GM21447 (cell line): ENCODE data around the gene BTBD6.
"Not testable (repeated sequence)": the region's sequence is repeated elsewhere in the genome, so short reads cannot be mapped to it uniquely, and the experiment has no call there.

ENCODE experiments used
- ATAC-seq: cut with Tn5 transposase; IDR thresholded peaks from one replicate; pipeline ENCODE4 v1.9.1; 2021; ENCODE audit not compliant: unreplicated experiment

BTBD6 gene

DNA sequence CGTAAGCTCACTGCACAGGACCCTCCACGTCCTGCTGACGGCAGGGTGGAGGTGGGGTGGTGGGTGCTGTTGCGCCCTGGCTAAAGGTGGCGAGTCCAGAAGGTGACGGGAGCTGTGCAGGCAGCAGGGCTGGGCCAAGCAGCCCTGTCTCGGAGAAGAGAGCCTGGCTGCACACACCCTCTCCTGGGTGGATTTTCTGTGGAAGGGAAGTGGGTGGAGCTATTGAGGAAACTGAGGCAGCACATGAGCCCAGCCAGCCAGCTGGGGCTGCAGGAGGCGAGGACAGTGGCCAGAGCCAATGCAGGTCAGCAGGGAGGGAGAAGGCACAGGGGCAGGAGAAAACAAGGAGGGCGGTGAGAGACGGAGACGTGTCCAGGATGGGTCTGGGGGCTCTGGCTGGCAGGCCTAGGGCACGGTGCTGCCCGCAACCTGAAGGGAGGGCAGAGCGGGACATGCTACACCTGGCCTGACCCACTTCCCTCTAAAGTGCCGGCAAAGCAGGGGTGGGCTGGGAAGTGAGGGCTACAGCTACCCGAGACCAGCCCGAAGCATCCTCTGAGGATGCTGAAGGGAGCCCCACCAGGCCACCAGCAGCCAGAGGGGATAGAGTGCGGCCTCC lies 20.5 kb downstream of the BTBD6 start:
- no peak for ATAC-seq

DNA sequence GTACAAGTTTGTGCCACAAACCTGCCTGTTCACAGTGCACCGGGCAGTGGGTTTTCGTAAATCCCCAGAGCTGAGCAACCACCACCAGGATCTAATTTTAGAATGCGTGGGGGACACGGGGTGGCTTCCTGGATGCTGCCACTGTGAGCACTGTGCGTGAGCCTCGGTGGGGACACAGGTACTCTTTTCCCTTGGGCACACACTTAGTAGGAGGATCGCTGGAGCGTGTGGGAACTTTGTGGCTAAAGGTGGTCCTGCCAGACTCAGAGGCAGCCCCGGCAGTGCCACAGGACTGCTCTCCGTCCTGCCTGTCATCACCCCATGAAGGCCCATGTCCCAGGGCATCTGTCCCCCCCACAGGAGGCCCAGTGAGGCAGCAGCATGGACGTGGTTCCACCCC lies 21.1 kb downstream of the BTBD6 start:
- ATAC-seq, result no peak

DNA sequence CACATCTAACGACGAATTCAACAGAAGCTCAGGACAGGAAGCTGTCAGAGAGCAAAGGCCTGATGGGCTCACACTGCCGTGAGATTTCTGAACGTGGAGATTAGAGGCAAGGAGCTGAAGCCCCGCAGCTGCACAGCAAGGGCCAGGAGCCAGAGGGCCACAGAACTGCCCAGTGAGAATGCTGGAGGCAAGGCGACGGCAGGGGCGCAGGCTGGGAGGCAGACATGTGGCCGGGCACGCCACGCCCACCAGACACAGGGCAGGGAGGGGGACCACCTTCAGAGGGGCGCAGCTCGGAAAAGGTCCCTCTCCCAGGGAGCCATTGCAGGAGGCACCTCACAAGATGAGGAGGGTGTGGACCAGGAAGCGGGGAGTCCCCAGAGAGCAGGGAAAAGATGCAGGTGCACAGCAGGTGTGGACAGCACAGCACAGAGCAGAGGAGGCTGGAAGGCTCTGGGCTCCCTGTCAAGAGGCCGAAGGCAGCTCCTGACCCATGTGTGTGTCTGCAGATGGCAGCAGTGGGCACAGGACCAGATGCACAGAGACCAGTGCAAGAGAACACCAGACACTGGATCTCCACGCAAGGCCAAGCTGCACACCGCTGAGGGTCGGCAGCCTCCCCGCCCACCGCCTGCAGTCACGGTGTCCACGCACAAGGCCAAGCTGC lies 23.0 kb downstream of the BTBD6 start:
- ATAC-seq, result no peak

DNA sequence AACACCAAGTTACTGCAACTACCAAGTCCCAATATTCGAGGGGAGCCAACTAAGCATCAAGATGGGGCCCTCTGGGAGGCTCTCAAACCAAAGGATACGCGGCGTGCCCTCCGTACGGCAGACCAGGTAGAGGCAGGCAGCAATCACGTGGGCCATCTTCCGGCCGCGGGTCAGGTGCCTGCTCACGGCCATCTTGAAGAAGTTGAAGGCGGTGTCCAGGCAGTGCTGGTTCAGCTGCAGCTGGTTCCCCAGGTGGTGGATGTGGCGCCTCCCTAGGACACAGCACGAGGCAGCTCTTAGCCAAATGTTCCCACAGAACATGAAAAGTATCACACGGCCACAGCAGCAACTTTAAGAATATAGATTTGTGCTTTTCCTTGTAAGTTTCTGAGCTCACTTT lies 24.3 kb downstream of the BTBD6 start:
- ATAC-seq, result no peak

DNA sequence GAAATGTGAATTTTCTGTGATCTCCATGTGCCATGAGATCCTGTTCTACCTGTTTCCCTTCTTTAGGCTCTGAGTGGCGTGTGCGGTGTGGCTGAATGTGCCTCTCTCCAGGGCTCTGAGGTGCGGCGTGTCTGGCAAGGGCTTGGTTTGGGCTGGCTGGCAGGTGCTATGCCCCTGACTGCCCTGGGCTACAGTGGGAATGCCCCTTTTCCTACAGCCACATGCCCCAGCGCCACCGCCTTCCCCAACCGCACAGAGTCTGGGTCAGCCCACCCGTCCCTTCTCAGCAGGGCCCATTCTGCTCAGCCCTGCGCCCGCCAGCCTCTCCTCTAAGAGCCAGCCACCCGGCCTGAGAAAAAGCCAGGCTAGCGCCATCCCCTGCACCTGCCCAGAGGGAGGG lies 24.7 kb downstream of the BTBD6 start:
- ATAC-seq, result no peak

DNA sequence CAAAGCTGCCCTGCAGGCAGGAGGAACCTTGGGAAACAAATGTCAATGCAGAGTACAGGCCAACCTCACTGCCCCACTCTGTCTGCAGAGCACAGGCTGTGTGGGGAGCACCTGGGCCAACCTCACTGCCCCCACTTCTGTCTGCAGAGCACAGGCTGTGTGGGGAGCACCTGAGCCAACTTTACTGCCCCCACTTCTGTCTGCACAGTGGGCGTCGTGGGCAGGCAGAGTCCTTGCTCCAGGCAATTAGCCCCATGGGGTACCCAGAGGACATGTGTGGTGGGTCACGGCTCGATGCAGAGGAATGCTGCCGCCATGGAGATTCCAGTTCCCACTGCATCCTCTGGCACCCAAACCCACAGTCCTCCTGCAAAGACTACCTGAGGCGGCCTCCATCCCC lies 26.3 kb downstream of the BTBD6 start:
- no peak for ATAC-seq

DNA sequence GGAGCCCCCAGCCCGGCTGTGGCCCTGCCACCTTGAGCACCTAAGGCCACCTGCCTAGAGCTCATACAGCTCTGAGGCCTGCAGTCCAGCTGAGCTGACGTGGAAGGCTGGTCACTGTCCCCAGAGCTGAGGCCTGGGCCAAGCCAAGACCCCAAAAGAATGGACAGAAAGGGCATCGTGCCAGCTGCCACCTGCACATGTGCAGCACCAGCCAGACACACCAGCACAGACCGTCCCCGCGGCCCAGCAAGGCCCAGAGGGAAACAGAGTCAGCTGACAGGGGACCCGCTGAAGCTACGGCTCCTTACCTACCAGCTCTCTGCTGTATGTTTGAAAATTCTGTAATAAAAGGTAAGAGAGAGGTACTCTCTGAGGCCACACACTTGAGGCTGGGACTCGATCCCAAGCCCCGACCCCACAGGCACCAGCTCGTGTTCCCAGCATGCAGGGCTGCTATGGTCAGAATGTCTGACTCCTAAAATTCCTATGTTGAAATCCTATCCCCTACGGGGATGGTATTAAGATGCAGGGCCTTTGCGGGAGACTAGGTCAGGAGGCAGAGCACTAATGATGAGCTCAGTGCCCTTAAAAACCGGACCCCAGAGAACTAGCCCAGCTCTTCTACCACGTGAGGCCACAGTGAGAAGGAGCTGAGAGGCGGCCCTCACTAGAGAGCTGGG lies 27.1 kb downstream of the BTBD6 start:
- ATAC-seq, result no peak

DNA sequence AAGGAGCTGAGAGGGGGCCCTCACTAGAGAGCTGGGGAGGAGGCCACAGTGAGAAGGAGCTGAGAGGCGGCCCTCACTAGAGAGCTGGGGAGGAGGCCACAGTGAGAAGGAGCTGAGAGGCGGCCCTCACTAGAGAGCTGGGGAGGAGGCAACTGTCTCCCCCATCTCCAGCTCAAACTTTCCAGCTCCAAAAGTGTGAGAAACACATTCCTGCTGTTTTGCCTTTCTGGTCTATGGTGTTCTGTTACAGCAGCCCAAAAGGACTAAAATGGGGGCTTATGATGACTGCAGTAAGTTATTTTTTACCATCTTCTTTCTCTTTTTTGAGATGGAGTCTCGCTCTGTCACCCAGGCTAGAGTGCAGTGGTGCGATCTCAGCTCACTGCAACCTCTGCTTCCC lies 29.1 kb downstream of the BTBD6 start:
- not testable (repeated sequence) for ATAC-seq

DNA sequence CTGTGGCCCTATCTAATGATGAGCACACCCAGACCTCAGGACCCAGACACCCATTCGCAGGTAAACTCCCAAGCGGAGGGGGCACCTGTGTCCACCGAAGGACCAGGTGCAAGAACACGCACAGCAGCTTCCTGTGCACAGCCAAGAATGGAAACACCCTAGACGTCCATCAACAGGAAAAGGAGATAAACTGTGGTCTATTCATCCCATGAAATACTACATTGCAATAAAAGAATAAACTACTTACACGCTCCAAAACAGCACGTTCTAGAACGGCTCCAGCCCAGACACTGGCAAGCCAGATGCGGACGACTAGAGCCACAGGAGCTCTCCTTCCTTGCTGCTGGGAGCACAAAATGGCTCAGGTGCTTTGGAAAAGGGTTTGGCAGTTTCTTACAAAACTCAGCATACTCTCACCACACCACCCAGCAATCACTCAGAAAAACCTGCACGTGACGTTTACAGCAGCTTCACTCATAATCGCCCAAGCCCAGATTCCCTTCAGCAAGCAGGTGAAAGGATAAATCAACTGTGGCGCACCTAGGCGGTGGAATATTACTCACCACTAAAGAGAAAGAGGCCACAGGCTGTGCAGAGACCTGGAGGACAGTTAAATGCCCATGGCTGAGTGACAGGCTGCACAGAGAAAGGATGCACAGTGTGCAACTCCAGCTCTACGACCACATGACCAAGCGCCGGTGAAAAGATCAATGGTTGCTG lies 31.5 kb downstream of the BTBD6 start:
- no peak for ATAC-seq

DNA sequence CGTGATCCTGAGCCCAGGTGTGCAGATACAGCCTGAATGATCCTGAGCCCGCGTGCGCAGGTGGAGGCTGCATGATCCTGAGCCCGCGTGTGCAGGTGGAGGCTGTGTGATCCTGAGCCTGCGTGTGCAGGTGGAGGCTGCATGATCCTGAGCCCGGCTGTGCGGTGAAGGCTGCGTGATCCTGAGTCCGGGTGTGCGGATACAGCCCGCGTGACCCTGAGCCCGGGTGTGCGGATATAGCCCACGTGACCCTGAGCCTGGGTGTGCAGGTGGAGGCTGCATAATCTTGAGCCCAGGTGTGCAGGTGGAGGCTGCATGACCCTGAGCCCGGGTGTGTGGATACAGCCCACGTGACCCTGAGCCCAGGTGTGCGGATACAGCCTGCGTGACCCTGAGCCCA lies 32.2 kb downstream of the BTBD6 start:
- ATAC-seq, result no peak

DNA sequence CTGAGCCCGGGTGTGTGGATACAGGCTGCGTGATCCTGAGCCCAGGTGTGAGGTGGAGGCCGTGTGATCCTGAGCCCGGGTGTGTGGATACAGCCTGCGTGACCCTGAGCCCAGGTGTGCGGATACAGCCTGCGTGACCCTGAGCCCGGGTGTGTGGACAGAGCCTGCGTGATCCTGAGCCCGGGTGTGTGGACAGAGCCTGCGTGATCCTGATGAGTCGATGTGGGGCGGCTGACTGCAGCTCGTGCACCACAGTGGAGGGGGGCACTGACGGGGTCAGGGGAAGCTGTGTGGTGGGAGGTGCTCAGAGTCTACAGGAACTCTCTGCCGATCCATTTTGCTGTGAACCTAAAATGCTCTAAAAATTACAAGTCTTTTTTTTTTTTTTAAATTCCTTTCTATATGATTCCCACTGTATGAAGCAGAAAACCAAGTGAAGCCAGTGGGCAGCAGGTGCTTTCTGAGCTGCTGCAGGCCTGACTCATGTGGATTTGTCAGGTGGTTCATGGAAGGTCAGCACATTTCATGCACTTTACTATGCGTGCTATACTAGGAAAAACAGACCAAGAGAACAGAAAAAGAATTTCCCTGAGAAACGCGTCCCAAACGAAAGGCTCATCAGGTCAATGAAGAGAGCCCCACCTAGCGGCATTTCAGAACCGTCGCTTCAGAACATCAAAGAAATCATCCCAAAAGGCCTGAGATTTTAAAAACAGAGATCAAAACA lies 33.2 kb downstream of the BTBD6 start:
- no peak for ATAC-seq

DNA sequence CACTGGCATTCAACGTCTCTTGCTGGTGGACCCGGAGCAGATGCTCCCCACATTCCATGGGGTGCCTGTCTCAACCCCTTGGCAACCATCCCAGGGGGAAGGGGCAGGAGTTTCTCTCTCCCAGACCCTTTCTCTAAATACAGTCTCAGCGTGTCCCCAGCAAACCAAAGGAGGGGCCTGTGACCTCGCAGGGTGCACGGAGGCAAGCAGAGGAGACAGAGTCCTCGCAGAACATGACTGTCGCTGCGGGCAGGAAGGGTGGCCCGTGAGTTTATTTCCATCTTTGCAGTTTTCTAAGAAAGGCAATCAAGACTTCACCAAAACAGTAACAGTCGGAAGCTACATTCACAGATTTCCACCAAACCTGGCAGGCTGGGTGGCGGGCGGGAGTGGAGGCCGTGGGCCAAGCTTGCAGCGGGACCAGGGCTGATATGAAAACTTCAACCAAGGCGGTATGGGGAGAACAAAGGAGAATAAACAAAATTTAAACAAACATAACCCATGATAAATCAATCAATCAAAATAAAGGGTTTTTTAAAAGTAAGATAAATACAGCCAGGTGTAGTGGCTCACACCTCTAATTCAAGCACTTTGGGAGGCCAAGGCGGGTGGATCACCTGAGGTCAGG lies 33.9 kb downstream of the BTBD6 start:
- no peak for ATAC-seq

DNA sequence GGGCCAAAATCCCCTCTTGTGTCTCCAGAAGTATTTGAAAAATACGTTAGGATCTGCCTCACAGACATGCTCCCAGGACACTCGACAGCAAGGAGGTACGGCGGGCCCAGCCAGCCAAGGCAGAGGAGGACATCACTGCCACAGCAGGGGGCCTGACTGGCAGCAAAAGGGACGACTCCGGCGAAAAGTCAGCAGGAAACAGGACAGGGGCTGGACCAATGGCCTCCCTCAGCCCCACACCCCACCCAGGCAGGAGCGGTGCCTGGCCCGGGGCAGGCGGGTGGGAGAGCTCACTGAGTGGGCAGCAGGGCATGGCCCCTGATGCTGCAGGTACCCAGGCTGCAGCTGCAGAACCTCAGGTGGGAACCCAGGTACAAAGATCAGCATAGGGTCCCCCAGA lies 34.7 kb downstream of the BTBD6 start:
- ATAC-seq, result no peak

DNA sequence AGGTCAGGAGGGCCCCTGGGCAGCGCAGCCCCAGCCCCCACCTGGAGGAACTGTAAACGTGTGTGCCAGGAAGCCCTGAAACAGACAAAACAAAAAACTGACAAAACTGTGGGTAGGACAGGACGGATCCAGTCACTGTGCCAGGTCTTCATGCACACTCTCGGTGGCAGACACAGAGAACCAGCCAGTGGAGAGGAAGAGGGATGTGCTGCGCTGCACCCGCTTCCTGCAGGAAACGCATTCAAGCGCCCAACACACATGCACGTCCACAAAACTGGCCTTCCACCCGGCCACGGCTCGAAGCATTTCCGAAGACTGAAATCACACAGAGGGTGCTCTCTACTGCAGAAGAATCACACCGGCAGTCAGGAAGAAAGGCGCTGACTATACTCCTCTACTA lies 35.6 kb downstream of the BTBD6 start:
- ATAC-seq, result no peak

DNA sequence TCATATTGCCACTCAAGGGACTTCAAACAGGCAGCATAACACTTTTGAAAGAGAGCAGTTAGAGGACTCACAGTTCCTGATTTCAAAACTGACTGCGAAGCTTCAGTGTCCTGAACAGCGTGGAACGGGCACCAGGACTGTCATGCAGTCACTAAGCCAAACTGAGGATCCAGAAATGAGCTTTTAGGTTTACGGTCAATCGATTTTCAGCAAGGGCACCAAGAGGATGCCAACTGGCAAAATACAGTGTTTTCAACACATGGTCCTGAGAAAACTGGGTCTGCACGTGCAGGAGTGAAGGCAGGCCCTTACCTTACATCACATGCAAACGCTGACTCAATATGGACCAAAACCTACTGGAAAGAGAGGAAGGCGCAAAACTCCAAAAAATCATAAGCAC lies 36.8 kb downstream of the BTBD6 start:
- ATAC-seq, result no peak

DNA sequence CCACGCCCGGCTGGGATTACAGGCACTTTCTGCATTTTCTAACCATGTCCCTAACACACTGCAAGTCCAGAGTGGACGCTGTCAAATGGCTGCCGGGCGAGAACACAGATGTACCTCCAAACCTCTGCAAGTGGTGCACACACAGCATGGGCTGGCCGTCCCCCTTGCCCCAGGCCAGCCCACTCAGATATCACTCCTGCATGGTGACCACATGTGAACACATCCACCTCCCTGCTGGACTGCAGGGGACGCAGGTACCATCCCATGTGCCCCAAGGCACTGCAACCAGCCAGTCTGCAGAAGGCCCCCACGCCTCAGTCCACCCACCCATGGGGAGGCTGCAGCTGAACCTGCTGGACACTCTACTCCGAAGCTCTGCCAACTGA lies 38.4 kb downstream of the BTBD6 start:
- ATAC-seq, result no peak

DNA sequence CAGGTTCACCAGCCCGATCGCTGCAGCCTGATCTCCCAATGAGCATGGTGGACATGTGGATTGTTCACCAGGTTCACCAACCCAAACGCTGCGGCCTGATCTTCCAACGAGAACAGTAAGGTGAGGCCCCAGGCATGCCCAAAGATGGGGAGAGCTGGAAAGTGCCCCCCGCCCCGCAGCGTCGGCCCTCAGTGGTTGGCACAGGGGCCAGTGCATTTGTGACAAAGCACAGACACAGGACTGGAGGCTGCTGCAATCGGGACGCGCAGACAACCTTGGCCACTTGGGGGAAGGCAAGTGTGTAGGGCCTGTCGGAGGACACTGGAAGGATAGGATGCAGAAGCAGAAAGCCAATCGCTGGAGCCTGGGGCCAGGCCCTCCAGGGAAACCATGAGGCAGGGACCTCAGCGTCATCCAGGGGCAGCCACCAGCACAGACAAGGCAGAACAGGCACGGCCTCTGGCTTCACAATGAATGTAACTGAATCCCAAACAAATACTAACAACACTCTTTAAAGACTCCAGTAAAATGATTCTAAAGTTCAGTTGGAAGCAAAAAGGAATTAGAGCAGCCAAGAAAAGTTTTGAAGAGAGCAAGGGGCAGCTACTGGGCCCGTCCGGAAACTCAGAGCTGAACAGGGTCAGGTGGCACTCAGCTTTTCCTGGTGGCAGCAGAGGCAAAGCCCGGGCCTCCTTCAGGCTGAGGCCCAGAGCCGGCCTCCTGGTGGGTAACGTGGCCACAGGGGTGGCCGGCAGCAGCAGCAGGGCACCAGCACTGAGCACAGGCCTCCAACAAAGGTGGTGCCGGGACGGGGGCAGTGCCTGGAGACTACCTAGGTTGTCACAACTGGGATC lies 39.1 kb downstream of the BTBD6 start:
- ATAC-seq, result no peak

DNA sequence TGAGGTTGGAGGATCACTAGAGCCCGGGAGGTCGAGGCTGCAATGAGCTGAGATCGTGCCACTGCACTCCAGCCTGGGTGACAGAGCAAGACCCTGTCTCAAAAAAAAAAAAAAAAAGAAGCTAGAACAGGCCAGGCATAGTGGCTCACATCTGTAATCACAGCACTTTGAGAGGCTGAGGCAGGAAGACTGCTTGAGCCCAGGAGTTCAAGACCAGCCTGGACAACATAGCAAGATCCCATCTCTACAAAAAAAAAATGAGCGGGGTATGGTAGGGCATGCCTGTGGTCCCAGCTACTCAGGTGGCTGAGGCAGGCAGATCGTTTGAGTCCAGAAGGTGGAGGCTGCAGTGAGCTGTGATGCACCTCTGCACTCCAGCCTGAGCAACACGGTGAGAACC lies 40.6 kb downstream of the BTBD6 start:
- ATAC-seq, result not testable (repeated sequence)

DNA sequence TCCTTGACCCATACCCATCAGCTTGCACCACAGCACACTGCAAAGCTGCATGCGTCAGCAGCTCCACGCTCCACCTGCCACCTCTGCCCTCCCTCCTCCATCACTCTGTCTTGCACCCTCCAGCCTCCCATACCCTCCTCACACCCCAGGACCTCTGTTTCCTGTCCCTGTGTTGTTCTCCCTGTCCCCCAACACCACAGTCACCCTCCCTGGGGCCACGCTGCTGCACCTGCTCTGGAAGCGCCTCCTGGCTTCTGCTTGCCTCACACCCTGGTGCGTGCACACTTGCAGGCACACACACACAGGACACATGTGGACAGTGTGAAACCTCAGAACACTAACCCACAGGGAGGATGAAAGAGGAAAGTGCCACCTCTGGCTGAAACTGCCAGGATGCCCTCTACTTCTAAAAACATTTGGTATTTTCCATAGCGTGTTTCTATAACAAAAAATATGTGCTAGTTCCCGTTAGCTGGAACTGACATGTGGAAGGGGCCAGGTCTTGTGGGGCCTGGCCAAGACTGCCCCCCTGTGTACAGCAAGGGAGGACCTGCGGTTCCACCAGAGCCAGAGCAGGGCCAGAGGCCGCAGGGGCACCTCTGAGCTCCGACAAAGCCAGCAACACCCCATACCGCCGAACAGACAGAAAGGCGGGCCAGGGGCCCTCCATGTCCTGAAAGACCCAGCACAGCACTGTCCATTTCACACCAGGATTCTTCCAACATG lies 42.5 kb downstream of the BTBD6 start:
- no peak for ATAC-seq
